Breast epithelium (tissue), 4 donors: ENCODE data around the gene PIK3IP1. TPM values are rescaled to one million over a fixed set of nuclear protein-coding genes. Genes with fewer than 3 reads are reported as not detected.
"Not testable (repeated sequence)": the region's sequence is repeated elsewhere in the genome, so short reads cannot be mapped to it uniquely, and the experiment has no call there.

Experiments used
- DNase-seq, 2 donors: peaks; one replicate each; pipeline ENCODE4 v3.0.0-alpha.2; 2019; ENCODE audit warnings: low spot score in 2 of 2
- H3K27ac ChIP-seq, 2 donors: fragments of 200-600 bp; sonication (generic) in 1 of 2; one replicate each; pipeline ENCODE4 v1.5.1; 2016 to 2019; ENCODE audit warnings: mild to moderate bottlenecking in 1 of 2
- H3K27me3 ChIP-seq, 2 donors: fragments of 200-600 bp; sonication (generic) in 1 of 2; one replicate each; pipeline versions ENCODE4 v1.5.1 to v1.6.0; 2017 to 2019; ENCODE audit warnings: control low read depth in 1 of 2, mild to moderate bottlenecking in 1 of 2
- H3K36me3 ChIP-seq: fragments of 200-600 bp; one replicate; pipeline ENCODE4 v1.5.1; 2019
- H3K4me1 ChIP-seq, 2 donors: fragments of 200-600 bp; sonication (generic); one replicate each; pipeline ENCODE4 v1.5.1; 2016 to 2019; ENCODE audit warnings: control low read depth in 1 of 2
- H3K4me3 ChIP-seq, 3 donors: fragments of 200-600 bp; sonication (generic); 1 replicate in 2 of 3; 2 replicates in 1 of 3; pipeline ENCODE4 v1.5.1; 2016 to 2019; ENCODE audit warnings: mild to moderate bottlenecking in 3 of 3, moderate library complexity in 2 of 3
- H3K9me3 ChIP-seq, 2 donors: fragments of 200-600 bp; sonication (generic) in 1 of 2; one replicate each; pipeline ENCODE4 v1.5.1; 2016 to 2019; ENCODE audit warnings: control low read depth in 1 of 2
- POLR2A ChIP-seq: fragments of 450-650 bp; IDR thresholded peaks from one replicate; pipeline ENCODE4 v1.6.1; 2016; ENCODE audit warnings: antibody characterized with exemption, mild to moderate bottlenecking, moderate library complexity
- POLR2AphosphoS5 ChIP-seq, 3 donors: sonication (generic); formaldehyde crosslinking; IDR thresholded peaks; one replicate each; pipeline ENCODE4 v1.6.1; 2017; ENCODE audit warnings: antibody characterized with exemption in 3 of 3
- intact Hi-C: fragments of 100-400 bp; cut with DNase I; formaldehyde crosslinking; loops from one replicate; pipeline ENCODE4 v1.15.1; 2023; ENCODE audit warnings: low total_unique reads
- total RNA-seq, 3 donors: library from RNA; depleted of rRNA; stranded (reverse); fragments of >200 nt; gene quantifications; one replicate each; pipeline ENCODE4 v1.1.0, GENCODE V29; 2016
- TF ChIP-seq, protein P1 (sequence below), 3 donors: fragments of 450-650 bp; IDR thresholded peaks; one replicate each; pipeline ENCODE4 v1.5.1; 2016 to 2017; ENCODE audit warnings: antibody characterized with exemption in 3 of 3, mild to moderate bottlenecking in 3 of 3, moderate library complexity in 3 of 3

Gene PIK3IP1
- total RNA-seq, 3 donors from 2014 or later: 43.3 to 109 (median 72.5) TPM

DNA sequence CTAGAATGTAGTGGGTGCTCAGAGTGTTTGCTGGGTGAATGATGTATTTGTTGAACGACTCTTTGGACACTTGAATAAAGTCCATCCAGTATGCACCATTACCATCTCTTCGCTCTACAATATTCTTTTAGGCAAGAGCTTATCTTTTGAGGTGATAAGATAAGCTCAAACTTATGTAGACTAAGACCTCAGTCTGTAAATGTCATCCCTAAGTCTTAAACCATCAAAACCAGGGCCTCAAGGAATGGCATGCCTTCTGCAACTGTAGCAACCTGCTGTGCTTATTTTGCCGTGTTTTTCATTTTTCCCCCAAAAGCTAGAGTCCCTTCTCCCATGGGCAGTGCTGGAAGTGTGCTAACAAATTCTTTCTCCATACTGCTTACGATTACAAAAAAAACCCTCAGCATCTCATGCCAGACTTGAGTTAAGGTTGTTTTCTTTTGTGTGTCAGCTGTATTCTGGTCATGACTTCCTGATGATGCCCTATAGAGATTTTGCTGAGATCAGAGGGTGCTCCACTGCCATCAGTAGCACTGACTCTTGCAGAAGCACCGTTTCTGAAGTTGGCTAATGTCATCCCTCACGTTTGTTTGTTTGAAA, 52.4 kb downstream of the PIK3IP1 start:
- Histone ChIP-seq H3K4me1 (peaks cover 0 to 4% of the 10 kb centered on the region in 2 donors), H3K4me3 (no peak overlapping the region), H3K27ac (no peak overlapping the region), H3K36me3 (no peaks in the 10 kb centered on the region), H3K27me3 (no peaks in the 10 kb centered on the region), H3K9me3 (no peaks in the 10 kb centered on the region)
- DNase-seq: no peak
- TF ChIP-seq, protein P1, sequence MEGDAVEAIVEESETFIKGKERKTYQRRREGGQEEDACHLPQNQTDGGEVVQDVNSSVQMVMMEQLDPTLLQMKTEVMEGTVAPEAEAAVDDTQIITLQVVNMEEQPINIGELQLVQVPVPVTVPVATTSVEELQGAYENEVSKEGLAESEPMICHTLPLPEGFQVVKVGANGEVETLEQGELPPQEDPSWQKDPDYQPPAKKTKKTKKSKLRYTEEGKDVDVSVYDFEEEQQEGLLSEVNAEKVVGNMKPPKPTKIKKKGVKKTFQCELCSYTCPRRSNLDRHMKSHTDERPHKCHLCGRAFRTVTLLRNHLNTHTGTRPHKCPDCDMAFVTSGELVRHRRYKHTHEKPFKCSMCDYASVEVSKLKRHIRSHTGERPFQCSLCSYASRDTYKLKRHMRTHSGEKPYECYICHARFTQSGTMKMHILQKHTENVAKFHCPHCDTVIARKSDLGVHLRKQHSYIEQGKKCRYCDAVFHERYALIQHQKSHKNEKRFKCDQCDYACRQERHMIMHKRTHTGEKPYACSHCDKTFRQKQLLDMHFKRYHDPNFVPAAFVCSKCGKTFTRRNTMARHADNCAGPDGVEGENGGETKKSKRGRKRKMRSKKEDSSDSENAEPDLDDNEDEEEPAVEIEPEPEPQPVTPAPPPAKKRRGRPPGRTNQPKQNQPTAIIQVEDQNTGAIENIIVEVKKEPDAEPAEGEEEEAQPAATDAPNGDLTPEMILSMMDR (IDR thresholded peaks at IDR 0.05): no peak
- TF ChIP-seq POLR2A (no peak), POLR2AphosphoS5 (IDR thresholded peaks at IDR 0.05) (no peak)
- intact Hi-C loops: no loop called here

GRCh38 chr22:31238057-31238456, 54.2 kb downstream of the PIK3IP1 start:
- Histone ChIP-seq H3K4me3 (no peak overlapping the region), H3K4me1 (no peaks in the 10 kb centered on the region), H3K27me3 (no peaks in the 10 kb centered on the region), H3K27ac (no peak overlapping the region), H3K9me3 (no peaks in the 10 kb centered on the region), H3K36me3 (no peaks in the 10 kb centered on the region)
- TF ChIP-seq, protein P1 (IDR thresholded peaks at IDR 0.05): no peak
- no peak for TF ChIP-seq POLR2AphosphoS5 (IDR thresholded peaks at IDR 0.05)
- no peak for TF ChIP-seq POLR2A
- intact Hi-C loops: no loop called here
- DNase-seq: no peak

- intact Hi-C loops: not testable (repeated sequence)
These were observed 56.2 kb downstream of the PIK3IP1 start for GRCh38 chr22:31236044-31236443.

GRCh38 chr22:31235081-31235480, 57.2 kb downstream of the PIK3IP1 start:
- Histone ChIP-seq H3K9me3 (no peaks in the 10 kb centered on the region), H3K4me3 (no peak overlapping the region), H3K36me3 (no peaks in the 10 kb centered on the region), H3K4me1 (no peaks in the 10 kb centered on the region), H3K27ac (no peak overlapping the region), H3K27me3 (no peaks in the 10 kb centered on the region)
- no peak for TF ChIP-seq POLR2A
- TF ChIP-seq, protein P1 (IDR thresholded peaks at IDR 0.05): no peak
- intact Hi-C loops: no loop called here
- DNase-seq: no peak

More at GRCh38 chr22:31236044-31236443, 56.2 kb downstream of the PIK3IP1 start:
- not testable (repeated sequence) for H3K27me3 ChIP-seq, H3K9me3 ChIP-seq, DNase-seq, H3K27ac ChIP-seq, H3K36me3 ChIP-seq, H3K4me1 ChIP-seq, H3K4me3 ChIP-seq

DNA sequence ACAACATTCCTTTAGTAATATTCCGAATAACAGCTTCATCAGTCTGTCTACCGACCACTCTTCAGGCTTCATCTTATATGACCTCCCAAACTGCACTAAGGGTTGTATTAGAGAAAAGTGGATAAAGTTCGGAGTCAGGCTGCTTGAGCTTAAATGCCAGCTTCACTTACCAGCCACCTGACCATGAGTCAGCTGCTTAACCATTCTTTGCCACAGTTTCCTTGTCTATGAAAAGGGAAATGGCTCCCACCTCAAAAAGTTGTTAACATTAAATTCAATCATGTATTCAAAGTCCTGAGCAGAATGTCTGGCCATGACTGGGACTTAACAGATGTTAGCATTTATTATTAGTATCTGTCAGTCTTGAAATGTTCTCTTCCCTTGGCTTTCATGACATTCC, 59.3 kb downstream of the PIK3IP1 start:
- Histone ChIP-seq H3K36me3 (no peaks in the 10 kb centered on the region), H3K4me1 (no peaks in the 10 kb centered on the region), H3K9me3 (no peaks in the 10 kb centered on the region), H3K27me3 (no peaks in the 10 kb centered on the region), H3K4me3 (no peak overlapping the region), H3K27ac (peak overlapping the region in 1 of 2 donors; percentile 21)
- no peak for DNase-seq
- intact Hi-C loops: no loop called here
- TF ChIP-seq, protein P1 (IDR thresholded peaks at IDR 0.05): no peak
- TF ChIP-seq POLR2AphosphoS5 (IDR thresholded peaks at IDR 0.05) (no peak), POLR2A (no peak)

Other genes starting within 250 kb of the PIK3IP1 start
- 10 to 100 TPM; 13.9 to 54.1 (median 41.6) TPM for gene SMTN, start 211.2 kb downstream of the PIK3IP1 start, total RNA-seq
- 100 to 1,000 TPM; 297 to 485 (median 411) TPM for gene SELENOM, start 184.9 kb downstream of the PIK3IP1 start, total RNA-seq
- gene INPP5J, start 169.5 kb downstream of the PIK3IP1 start, total RNA-seq: 10 to 100 TPM in 1 of 3 donors, 1 to 10 TPM in 1, not detected in 1; 7.5 to 15.2 TPM
- not detected for gene PLA2G3, start 152.0 kb downstream of the PIK3IP1 start, total RNA-seq
- 10 to 100 TPM; 32.8 to 42.6 (median 38.3) TPM for gene RNF185, start 132.3 kb downstream of the PIK3IP1 start, total RNA-seq
- 100 to 1,000 TPM in 2 of 3 donors, 1 to 10 TPM in 1; 6.9 to 146 (median 135) TPM for gene LIMK2, start 80.2 kb downstream of the PIK3IP1 start, total RNA-seq
- 10 to 100 TPM; 15.4 to 49.6 (median 40.6) TPM for gene PATZ1, start 53.9 kb upstream of the PIK3IP1 start, total RNA-seq
- gene DRG1, start 107.1 kb upstream of the PIK3IP1 start, total RNA-seq: 10 to 100 TPM; 62.3 to 80.3 (median 74.9) TPM
- gene EIF4ENIF1, start 197.4 kb upstream of the PIK3IP1 start, total RNA-seq: 10 to 100 TPM; 15.2 to 23.3 (median 20.0) TPM
- 10 to 100 TPM; 17.4 to 62.9 (median 42.1) TPM for gene SFI1, start 204.0 kb upstream of the PIK3IP1 start, total RNA-seq